ENCODE results near the gene MYH16.

MYH16 gene

GRCh38 chr7:99293167-99293566 lies 20.5 kb downstream of the MYH16 start:
- Histone ChIP-seq H3K27me3 (replicated peaks; ENCODE audit: insufficient read depth, low read length) (no peaks in the 10 kb centered on the region), H2AFZ (ENCODE audit: low read length) (no peak overlapping the region), H3K27ac (ENCODE audit: low read length) (no peak overlapping the region), H3K4me1 (ENCODE audit: low read length) (no peaks in the 10 kb centered on the region), H3K79me2 (ENCODE audit: low read length) (no peaks in the 10 kb centered on the region), H3K4me2 (ENCODE audit: low read depth, low read length) (no peak overlapping the region), H4K20me1 (ENCODE audit: insufficient read depth, low read length) (no peaks in the 10 kb centered on the region), H3K4me3 (ENCODE audit: low read length) (no peak overlapping the region), H3K9me3 (replicated peaks; ENCODE audit: insufficient read depth, low read length) (no peaks in the 10 kb centered on the region), H3K9ac (ENCODE audit: low read length) (no peak overlapping the region), H3K9me2 (replicated peaks; ENCODE audit: insufficient read depth, low read length) (no peaks in the 10 kb centered on the region), H3F3A (ENCODE audit: insufficient read depth, low read length) (no peaks in the 10 kb centered on the region), H3K36me3 (replicated peaks; ENCODE audit: insufficient read depth, low read length) (no peaks in the 10 kb centered on the region)
- no peak for TF ChIP-seq CTCF (IDR thresholded peaks at IDR 0.05; ENCODE audit: low read length)
- no peak for TF ChIP-seq EZH2 (optimal IDR thresholded peaks at IDR 0.05; ENCODE audit: low read depth, low read length)
- TF ChIP-seq EZH2phosphoT487 (IDR thresholded peaks at IDR 0.05; ENCODE audit: low read length): no peak
- no peak for DNase-seq

DNA sequence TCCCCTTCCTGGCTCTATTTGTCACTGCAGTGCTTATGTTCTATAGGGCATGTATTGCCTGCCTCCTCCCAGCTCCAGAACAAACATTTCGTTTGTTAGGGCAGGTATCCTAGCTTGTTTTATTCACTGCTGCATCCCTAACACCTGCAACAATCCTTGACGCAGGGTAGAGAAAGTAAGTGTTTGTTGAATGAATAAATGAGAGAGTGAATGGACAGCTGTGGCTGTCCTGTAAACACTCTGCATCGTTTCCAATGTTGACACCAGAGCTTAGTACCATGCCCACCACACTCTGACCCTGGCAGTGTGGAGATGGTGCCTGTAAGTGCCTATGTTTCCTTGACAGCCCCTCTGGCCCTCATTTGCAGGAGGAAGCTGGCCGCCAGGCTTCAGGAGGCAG lies 21.0 kb downstream of the MYH16 start:
- H3K27ac ChIP-seq (ENCODE audit: low read length): no peak overlapping the region
- no peaks in the 10 kb centered on the region for H3K9me2 ChIP-seq (replicated peaks; ENCODE audit: insufficient read depth, low read length)
- no peak for DNase-seq
- no peak overlapping the region for H3K4me3 ChIP-seq (ENCODE audit: low read length)
- no peaks in the 10 kb centered on the region for H3K4me1 ChIP-seq (ENCODE audit: low read length)
- no peak overlapping the region for H2AFZ ChIP-seq (ENCODE audit: low read length)
- H4K20me1 ChIP-seq (ENCODE audit: insufficient read depth, low read length): no peaks in the 10 kb centered on the region
- no peaks in the 10 kb centered on the region for H3K79me2 ChIP-seq (ENCODE audit: low read length)
- H3K9ac ChIP-seq (ENCODE audit: low read length): no peak overlapping the region
- no peaks in the 10 kb centered on the region for H3F3A ChIP-seq (ENCODE audit: insufficient read depth, low read length)
- H3K9me3 ChIP-seq (replicated peaks; ENCODE audit: insufficient read depth, low read length): no peaks in the 10 kb centered on the region
- no peaks in the 10 kb centered on the region for H3K36me3 ChIP-seq (replicated peaks; ENCODE audit: insufficient read depth, low read length)
- H3K27me3 ChIP-seq (replicated peaks; ENCODE audit: insufficient read depth, low read length): no peaks in the 10 kb centered on the region
- TF ChIP-seq CTCF (IDR thresholded peaks at IDR 0.05; ENCODE audit: low read length) (no peak), EZH2 (optimal IDR thresholded peaks at IDR 0.05; ENCODE audit: low read depth, low read length) (no peak), EZH2phosphoT487 (IDR thresholded peaks at IDR 0.05; ENCODE audit: low read length) (no peak)
- H3K4me2 ChIP-seq (ENCODE audit: low read depth, low read length): no peak overlapping the region

GRCh38 chr7:99296471-99296870 lies 23.8 kb downstream of the MYH16 start:
- H2AFZ ChIP-seq (ENCODE audit: low read length): no peak overlapping the region
- no peak overlapping the region for H3K4me3 ChIP-seq (ENCODE audit: low read length)
- H3K27ac ChIP-seq (ENCODE audit: low read length): no peak overlapping the region
- no peaks in the 10 kb centered on the region for H3K9me2 ChIP-seq (replicated peaks; ENCODE audit: insufficient read depth, low read length)
- H3K36me3 ChIP-seq (replicated peaks; ENCODE audit: insufficient read depth, low read length): no peaks in the 10 kb centered on the region
- no peaks in the 10 kb centered on the region for H3F3A ChIP-seq (ENCODE audit: insufficient read depth, low read length)
- no peak overlapping the region for H3K4me2 ChIP-seq (ENCODE audit: low read depth, low read length)
- no peak for DNase-seq
- H3K9ac ChIP-seq (ENCODE audit: low read length): no peak overlapping the region
- H3K9me3 ChIP-seq (replicated peaks; ENCODE audit: insufficient read depth, low read length): no peaks in the 10 kb centered on the region
- no peaks in the 10 kb centered on the region for H3K27me3 ChIP-seq (replicated peaks; ENCODE audit: insufficient read depth, low read length)
- no peak for TF ChIP-seq EZH2phosphoT487 (IDR thresholded peaks at IDR 0.05; ENCODE audit: low read length)
- TF ChIP-seq EZH2 (optimal IDR thresholded peaks at IDR 0.05; ENCODE audit: low read depth, low read length): no peak
- no peak for TF ChIP-seq CTCF (IDR thresholded peaks at IDR 0.05; ENCODE audit: low read length)
- no peaks in the 10 kb centered on the region for H4K20me1 ChIP-seq (ENCODE audit: insufficient read depth, low read length)
- H3K79me2 ChIP-seq (ENCODE audit: low read length): no peaks in the 10 kb centered on the region
- H3K4me1 ChIP-seq (ENCODE audit: low read length): no peaks in the 10 kb centered on the region
